GM20431 (cell line): ENCODE data around the gene TRMT10B.
"Not testable (repeated sequence)": the region's sequence is repeated elsewhere in the genome, so short reads cannot be mapped to it uniquely, and the experiment has no call there.

Experiments used
- in situ Hi-C: fragments of 300-500 bp; cut with MseI, MboI; formaldehyde crosslinking; loops from one replicate; pipeline ENCODE4 v1.15.0; 2020; ENCODE audit warnings: low sequenced_read_pairs; ENCODE audit not compliant: unreplicated experiment

The TRMT10B gene

DNA sequence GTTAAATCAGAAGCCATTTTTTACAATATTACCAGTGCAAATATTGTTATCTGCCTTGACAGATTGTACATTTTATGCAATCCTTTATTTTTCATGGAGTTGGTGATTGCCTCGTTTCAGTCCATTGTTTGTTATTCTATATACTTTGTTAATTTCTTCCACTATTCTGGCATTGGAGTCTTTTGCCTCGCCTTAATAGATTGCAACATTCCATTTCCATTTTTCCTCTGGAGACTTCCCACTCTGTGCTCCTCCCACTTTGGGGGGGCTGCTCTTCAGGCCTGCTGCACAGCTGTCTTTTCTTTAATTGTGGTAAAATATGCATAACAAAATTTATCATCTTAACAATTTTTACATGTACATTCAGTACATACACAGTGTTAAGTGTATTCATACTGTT is 42.6 kb downstream of the TRMT10B start:
- in situ Hi-C loops, result no loop called here

DNA sequence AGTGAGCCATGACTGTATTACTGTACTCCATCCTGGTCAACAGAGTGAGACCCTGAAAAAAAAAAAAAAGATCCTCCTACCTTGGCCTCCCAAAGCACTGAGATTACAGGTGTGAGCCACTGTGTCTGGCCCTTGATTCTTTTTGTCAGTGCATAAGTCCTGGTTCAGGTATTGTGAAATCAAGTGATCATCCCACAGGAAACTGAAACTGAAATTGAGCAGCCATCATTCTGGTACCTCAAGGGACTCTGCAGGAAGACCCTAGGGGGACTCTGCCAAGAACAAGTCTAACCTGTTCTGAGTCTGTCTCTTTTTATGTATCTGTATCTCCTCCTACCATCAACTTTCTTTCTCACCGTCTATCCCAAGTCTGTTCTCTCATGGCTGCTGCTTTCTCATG is 45.1 kb downstream of the TRMT10B start:
- in situ Hi-C loops, result no loop called here

DNA sequence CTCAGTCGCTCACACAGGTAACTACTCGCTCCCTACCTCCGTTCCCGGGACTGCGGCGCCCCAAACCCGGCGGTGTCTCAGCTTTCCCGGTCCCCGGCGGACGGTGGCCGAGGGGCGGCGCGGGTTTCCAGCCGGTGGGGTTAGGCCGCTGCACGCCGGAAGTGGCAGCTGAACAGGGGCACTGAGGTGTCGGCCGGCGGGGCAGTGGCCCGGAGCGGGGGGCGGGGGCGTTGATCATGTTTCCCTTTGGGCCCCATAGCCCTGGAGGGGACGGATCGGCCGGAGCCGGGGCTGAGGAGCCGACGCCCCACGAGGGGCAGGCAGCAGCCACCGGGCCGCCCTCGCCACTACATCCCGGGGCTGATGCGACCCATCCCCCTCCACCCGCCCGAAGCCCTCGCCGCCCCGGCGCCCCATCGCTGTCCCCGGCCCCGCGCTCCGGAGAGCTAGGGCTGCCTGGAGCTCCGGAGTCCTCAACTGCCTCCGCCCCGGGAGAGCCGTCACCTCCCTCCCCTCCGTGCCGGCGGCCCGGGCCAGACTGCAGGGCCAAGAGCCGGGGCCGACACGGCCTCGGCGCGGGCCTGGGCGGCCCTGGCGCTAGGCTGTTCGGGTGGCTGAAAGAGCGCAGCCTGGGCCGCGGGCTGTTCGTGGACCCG is 47.2 kb downstream of the TRMT10B start, which contains the start of gene DCAF10:
Gene DCAF10 (plus strand): TSS at position 167 of the 656 bp plus-strand sequence. CDS start 70 bp downstream, at position 237.
- in situ Hi-C loops, result no loop called here

- in situ Hi-C loops, result no loop called here
Observed at GRCh38 chr9:37801287-37801850, 47.8 kb downstream of the TRMT10B start.

- in situ Hi-C loops, result no loop called here
Observed at GRCh38 chr9:37801959-37802711, 48.5 kb downstream of the TRMT10B start.

- in situ Hi-C loops, result no loop called here
Observed at GRCh38 chr9:37806271-37806670, 52.7 kb downstream of the TRMT10B start.

- in situ Hi-C loops, result not testable (repeated sequence)
Observed at GRCh38 chr9:37809676-37810075, 56.1 kb downstream of the TRMT10B start.

- in situ Hi-C loops, result no loop called here
Observed at GRCh38 chr9:37811906-37812476, 58.4 kb downstream of the TRMT10B start.

DNA sequence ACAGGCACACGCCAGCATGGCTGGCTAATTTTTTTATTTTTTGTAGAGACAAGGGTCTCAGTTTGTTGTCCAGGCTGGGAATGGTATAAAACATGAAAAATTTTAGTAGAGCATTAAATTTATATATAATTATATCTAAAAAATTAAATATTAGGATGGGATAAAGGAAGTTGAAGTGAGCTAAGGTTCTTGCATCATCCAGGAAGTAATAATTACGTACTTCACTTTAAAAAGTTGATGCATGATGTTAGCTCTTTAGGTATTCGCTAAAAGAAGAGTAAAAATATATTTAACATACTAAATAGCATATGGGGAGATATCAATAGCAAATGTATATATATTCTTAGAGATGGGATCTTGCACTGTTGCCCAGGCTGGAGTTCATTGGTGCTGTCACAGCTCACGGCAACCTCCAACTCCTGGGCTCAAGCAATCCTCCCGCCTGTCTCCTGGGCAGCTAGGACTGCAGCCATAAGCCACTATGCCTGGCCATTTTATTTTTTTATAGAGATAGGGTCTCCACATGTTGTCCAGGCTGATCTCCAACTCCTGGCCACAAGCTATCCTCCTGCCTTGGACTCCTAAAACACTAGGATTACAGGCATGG is 59.3 kb downstream of the TRMT10B start:
- in situ Hi-C loops, result no loop called here

GRCh38 chr9:37818849-37819248 is 65.2 kb downstream of the TRMT10B start:
- in situ Hi-C loops, result no loop called here

DNA sequence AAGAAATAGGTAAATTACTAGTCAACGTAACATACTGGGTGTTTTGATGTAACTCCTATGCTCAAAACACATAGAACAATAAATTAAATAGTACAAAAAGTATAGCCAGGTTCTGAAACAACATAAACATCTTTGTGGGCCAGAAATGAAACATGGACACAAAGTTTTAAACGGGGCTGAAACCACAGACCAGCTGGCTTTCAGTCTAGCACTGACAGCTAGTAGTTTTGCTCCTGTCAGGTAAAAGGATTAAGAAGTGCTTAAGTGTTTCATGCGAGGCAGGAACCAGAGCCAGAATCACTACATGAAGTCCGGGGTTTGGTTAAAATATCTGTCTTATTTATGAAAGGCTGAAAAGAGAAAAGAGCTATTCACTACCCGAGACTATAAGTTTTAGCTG is 66.5 kb downstream of the TRMT10B start:
- in situ Hi-C loops, result no loop called here

GRCh38 chr9:37825174-37825573 is 71.6 kb downstream of the TRMT10B start:
- in situ Hi-C loops, result not testable (repeated sequence)

- in situ Hi-C loops, result no loop called here
Observed at GRCh38 chr9:37827483-37828165, 74.0 kb downstream of the TRMT10B start.
